Cardiac septum (tissue), 1 donor: ENCODE data around the gene EIF4EBP2. TPM values are rescaled to one million over a fixed set of nuclear protein-coding genes. Genes with fewer than 3 reads are reported as not detected.

Experiments
- DNase-seq: peaks from one replicate; pipeline ENCODE4 v3.0.0-alpha.2; 2020; ENCODE audit warnings: low spot score
- intact Hi-C: fragments of 100-400 bp; cut with DNase I; formaldehyde crosslinking; loops from one replicate; pipeline ENCODE4 v1.14.0; 2022
- total RNA-seq: library from RNA; stranded (reverse); fragmentation: NEBNext Ultra II Directional; extraction: Animal tissue kit (Norgen Biotek cat#: 25700); gene quantifications from one replicate; pipeline ENCODE4 v1.2.1, GENCODE V29; 2021
- donor health status: DM: no; HTN: no; CAD: no.

Gene EIF4EBP2
- total RNA-seq, 1 donor from 2014 or later = 69.8 TPM

DNA sequence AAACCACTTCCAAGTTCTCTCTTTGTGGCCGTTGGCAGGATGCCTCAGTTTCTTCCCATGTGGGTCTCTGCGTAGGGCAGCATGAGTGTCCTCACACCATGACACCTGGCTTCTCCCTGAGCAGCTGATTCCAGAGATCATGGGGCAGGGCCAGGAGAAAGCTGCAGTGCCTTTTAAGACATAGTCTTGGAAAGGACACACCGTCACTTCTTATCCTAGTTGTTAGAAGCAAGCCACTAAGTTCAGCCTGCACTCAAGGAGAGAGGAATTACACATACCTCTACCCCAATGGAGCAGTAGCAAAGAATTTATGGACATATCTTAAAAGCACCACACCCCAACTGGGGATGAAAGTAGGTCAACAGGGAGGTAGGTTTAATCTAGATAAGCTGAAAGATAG is 21.2 kb downstream of the EIF4EBP2 start:
- intact Hi-C loops = no loop called here
- DNase-seq = no peak

DNA sequence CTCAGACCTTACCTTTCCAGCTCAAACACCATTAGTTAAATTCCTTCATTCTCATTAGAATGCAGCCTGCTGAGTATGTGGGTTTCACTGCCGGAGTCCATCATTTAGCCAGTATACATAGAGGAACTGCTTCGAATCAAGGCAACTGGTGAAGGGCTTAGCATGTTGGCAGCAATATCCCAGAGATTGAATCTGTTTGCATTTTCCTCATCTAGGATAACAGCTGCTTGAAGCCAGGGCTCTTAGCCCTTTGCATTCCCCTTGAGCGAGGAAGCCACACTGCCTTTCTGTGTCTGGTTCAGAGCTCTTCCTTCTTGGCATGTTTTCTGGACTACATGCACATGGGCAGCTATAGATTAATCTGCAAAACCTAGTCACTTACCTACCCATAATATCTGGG is 22.9 kb downstream of the EIF4EBP2 start:
- intact Hi-C loops = no loop called here
- peak; percentile 5 for DNase-seq

DNA sequence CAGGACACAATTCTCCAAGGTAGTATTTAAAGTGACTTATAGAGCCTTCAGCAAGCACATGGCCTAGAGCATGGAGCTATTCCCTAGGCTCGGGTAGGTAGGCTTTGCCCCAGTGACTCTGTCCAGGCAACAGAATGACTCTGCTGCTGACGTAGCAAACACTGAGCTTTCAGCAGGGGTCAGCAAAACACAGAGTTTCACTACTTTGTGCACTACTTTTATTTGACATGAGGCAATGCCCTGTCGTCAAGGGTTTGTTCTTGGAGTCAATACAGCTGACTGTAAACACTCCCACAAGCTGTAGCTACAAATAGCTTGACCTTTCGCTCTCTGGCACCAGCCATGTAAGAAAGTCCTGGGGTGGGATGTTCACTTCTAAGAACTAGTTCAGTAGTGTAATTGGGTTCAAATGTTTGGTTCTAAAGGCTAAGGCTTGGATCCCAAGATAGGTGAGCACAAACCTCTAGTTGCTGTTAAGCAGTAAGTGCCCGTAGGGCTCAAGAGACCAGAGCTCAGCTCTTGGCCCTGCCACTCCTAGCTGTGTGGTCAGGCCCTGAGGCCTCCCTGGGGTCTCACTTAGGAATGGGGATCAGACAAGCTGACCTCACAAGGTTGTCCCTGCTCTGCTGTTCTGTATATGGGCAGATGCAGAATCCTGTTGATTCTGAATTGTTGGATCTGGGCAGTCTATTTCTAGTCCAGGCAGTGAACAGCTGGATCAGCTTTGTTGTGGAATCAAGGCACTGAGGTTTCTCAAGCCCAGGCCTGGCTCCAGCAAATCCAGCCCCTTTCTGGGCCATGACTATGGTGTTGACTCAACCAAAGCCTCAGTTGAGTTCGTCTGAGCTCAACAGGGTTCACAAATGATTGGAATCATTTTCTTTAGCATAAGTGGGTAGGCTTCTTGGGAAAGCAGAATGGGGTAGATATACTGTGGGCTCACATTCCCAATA is 26.8 kb downstream of the EIF4EBP2 start:
- DNase-seq = no peak
- intact Hi-C loops = no loop called here

DNA sequence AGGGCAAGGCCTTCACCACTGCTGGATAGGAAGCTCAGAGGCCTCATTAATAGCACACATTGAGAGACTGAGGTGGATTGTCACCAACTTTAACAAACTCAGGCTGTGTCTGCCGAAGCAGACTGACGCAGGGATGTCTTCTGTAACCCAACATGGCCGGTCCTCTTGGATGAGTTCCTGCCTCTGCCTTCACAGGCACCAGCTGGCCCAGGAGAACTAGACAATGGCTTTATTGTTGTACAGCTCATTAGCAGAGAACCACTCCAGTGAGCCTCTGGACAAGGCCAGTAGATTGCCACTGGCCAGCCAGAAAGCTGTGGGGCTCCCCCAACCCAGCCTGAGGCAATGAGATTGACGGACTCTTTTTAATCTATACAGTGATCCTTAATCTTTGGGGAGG is 28.2 kb downstream of the EIF4EBP2 start:
- intact Hi-C loops = loop anchor here (2.0 kb wide), 1 partner anchor 27 kb away; no protein-coding TSS in a partner anchor
- DNase-seq = no peak

GRCh38 chr10:70432561-70433263 is 28.8 kb downstream of the EIF4EBP2 start:
- no peak for DNase-seq
- intact Hi-C loops = loop anchor here (2.0 kb wide), 1 partner anchor 26 kb away; no protein-coding TSS in a partner anchor

DNA sequence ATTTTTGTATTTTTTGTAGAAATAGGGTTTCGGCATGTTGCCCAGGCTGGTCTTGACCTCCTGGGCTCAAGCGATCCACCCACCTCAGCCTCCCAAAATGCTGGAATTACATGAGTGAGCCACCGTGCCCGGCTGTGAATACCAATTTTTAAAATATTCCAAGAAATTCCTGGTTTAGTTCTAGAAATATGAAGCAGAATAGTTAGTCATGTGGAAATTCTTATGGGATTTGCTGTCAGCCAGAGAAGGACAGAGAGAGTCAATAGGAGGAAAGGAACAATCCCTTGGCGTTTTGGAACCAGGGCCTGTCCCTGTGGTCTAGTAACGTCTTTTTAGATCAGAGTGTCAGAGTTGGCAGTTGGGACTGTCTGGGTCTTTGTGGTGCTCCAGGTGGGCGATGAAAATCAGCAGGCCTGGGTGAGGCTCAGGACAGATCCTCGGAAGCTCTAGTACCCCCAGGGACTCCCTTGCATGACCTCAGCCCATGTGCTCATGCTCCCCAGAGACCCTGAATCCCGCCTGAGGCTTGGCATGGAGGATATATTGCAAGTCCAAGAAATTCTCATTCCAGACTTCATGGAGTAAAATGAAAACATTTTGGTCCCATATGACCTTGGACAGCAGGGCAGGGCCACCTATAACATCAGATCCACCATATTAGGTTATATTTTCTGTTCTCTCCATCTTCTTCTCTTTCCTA is 29.8 kb downstream of the EIF4EBP2 start:
- intact Hi-C loops = loop anchor here (2.0 kb wide), 1 partner anchor 25 kb away; no protein-coding TSS in a partner anchor
- no peak for DNase-seq

GRCh38 chr10:70435241-70436085 is 31.5 kb downstream of the EIF4EBP2 start:
- intact Hi-C loops = no loop called here
- no peak for DNase-seq

DNA sequence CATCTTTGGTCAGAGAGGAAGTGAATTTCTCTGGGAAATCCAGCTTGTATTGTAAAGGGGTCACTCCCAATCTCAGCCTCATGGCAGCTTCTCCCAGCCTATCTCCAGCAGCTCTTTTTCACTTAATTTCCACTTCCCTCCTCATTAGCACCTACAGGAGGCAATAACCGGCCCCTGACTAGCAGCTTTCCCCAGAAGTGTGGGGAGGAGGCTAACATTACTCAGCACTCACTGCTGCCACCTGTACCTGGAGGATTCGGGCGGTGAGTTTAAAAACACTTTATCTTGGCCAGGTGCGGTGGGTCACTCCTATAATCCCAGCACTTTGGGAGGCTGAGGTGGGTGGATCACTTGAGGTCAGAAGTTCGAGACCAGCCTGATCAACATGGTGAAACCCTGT is 33.8 kb downstream of the EIF4EBP2 start:
- intact Hi-C loops = no loop called here
- DNase-seq = no peak

- DNase-seq = no peak
- intact Hi-C loops = no loop called here
Measured at GRCh38 chr10:70440296-70441160, 36.6 kb downstream of the EIF4EBP2 start.

DNA sequence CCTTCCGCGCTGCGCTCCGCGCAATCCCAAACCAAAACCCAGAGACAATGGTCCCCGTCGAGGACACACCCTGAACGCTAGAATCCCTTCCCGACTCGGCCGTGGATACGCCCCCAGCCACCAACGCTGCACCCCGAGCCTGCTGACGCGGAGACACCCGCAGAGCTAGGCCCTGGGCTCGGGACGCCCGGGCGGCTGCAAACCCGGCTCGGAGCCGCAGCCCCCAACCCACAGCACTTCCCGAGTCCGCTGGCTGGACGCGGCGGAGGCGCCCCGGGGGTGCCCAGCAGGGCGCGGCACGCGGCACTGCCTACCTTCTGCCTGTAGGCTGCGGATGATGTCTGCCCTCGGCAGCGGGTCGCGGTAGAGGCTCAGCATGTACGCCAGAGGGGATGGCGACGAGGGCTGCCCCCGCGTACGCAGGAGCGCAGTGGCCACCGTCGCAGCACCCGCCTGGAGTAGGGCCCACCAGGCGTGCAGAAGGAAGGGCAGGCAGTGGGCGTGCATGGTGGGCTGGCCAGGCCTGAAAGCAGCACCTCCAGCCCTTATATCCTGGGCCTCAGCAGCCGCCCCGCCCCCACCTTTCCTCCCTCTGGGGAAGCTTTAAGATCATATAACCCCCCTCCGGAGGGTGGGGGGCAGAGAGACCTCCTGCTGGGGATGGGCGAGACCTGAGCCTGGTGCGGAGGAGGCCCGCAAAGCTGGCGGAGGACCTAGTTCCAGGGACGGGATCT is 37.4 kb downstream of the EIF4EBP2 start, which contains the start of gene NODAL:
TSS of gene NODAL (minus strand) at position 521 of the 734 bp plus-strand sequence. CDS start at position 507, 14 bp downstream.
- no peak for DNase-seq
- intact Hi-C loops = no loop called here

- no peak for DNase-seq
- intact Hi-C loops = no loop called here
Measured at GRCh38 chr10:70441895-70442309, 38.0 kb downstream of the EIF4EBP2 start.

DNA sequence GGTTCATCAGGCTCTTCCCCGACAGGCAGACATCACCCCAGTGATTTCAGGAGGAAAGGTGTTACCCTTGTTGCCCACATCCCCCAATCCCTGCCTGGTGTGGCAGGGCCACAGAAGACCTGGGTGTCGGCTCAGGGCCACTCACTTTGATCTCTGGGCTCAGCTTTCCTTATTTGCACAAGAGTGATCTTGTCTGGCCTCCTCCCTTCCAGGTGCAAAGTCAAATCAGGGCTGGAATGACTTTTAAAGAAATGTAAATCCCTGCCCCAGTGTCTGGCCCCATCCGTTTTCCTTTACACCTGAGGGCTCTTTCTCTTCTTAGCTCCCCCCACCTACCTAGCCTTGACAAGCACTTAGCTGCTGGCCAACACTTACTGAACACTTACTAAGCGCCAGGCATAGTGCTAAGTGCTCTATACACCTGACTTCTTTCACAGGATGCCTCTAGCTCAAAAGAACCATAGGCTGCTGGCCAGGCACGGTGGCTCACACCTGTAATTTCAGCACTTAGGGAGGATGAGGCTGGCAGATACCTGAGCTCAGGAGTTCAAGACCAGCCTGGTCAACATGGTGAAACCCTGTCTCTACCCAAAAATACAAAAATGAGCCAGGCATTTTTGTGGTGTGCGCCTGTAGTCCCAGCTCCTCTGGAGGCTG is 38.5 kb downstream of the EIF4EBP2 start:
- intact Hi-C loops = no loop called here
- DNase-seq = no peak

- intact Hi-C loops = no loop called here
- DNase-seq = no peak
Measured at GRCh38 chr10:70444744-70445143, 40.8 kb downstream of the EIF4EBP2 start.

DNA sequence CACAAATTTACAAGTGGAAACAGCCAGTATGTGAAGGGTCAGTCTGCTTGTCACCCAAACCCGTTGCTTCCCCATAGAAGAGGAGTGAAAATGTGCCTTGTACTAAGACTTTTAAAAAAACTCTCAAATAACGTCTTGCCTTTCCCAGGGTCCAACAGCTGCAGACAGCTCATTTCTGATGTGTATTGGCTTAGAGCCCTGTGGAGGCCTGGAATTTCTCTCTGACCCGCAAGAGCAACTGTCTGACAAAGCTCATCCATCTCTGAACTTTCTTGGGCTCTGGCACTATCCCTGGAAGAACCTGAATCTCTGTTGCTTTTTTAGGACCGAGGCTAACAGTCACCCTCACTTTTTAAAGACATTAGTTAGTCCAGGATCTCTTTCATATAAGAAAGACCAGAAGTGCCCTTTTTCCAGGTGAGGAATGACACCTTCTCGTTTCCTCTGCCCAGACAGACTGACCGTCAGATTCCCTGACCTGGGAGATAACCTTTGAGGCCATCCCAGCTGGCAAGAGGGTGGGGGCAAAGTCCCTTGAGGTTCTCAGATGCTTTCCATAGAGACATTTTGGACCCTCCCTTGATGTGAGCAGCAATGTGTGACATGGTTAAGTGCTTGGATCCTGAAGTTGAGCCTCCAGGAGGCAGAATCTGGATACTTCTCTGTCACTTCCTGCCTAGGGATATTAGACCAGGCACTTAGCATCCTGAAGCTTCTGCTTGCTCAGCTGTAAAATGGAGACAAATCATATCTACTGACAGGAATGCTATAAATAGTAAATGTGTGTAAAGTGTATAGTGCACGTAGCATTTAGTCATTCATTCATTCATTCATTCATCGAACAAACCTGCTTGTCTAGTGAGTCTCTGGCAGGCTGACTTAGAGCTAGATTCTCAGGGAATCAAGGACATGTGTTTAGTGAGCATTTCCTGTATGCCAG is 42.0 kb downstream of the EIF4EBP2 start:
- no peak for DNase-seq
- intact Hi-C loops = no loop called here

- no peak for DNase-seq
Measured at GRCh38 chr10:70448236-70448635, 44.3 kb downstream of the EIF4EBP2 start.

DNA sequence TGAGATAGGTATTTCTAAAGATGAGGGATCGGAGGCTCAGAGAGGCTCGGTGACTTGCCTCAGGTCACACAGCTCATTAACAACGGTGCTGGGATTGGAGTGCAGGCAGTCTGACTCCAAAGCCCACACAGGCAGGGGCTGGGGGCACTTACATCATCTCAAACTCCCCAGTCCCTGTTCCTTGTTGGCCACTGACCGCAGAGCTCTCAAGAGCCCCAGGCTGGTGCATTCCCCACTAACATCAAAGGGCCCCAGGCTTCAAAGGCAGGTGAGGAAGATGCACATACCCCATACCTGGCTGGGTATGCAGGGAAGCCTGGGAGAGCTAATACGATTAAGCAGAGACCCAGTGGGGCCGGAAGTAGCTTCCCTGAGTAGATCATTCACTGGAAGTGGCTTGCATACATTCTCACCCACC is 51.3 kb downstream of the EIF4EBP2 start:
- no peak for DNase-seq
- intact Hi-C loops = no loop called here

More at GRCh38 chr10:70448236-70448635, 44.3 kb downstream of the EIF4EBP2 start:
- intact Hi-C loops = no loop called here
